H1 (cell line): ENCODE data around the gene INO80C. TPM values are rescaled to one million over a fixed set of nuclear protein-coding genes. Genes with fewer than 3 reads are reported as not detected.

ENCODE experiments used
- BRCA1 ChIP-seq: IDR thresholded peaks from 2 replicates; pipeline ENCODE4 v1.6.1; 2012; ENCODE audit warnings: low read depth, low read length, improper control_type of control experiment
- SUZ12 ChIP-seq: fragments of 200-600 bp; sonication (generic); IDR thresholded peaks from 2 replicates; pipeline ENCODE4 v1.6.1; 2012; ENCODE audit warnings: mild to moderate bottlenecking, inconsistent platforms, low read length, moderate library complexity, mixed read lengths
- polyA plus RNA-seq, 7 experiments: library from polyadenylated mRNA; depleted of rRNA in 3 of 7; stranded (reverse) in 5 of 7; unstranded in 2 of 7; fragments of >200 nt in 5 of 7; fragments of 200-250 nt in 2 of 7; gene quantifications; 1 replicate in 5 of 7; 2 replicates in 1 of 7; 4 replicates in 1 of 7; pipeline versions ENCODE4 v1.2.1 to v1.2.3, GENCODE V29; 2011 to 2013; ENCODE audit warnings: missing spikeins in 2 of 7, mixed read lengths in 2 of 7
- total RNA-seq: library from RNA; stranded (reverse); fragmentation: NEBNext Ultra II Directional; extraction: Animal tissue kit (Norgen Biotek cat#: 25700); gene quantifications from 2 replicates; pipeline ENCODE4 v1.2.1, GENCODE V29; 2021
- TF ChIP-seq, protein P1 (sequence below): IDR thresholded peaks from 2 replicates; pipeline ENCODE4 v1.6.1; 2012; ENCODE audit warnings: low read length, inconsistent platforms

INO80C gene
- total and polyA plus RNA-seq, 2 of the 8 experiments (the other 6 are each of a cell fraction or from before 2014, with no cell fraction given) = 30.1 to 48.9 TPM

DNA sequence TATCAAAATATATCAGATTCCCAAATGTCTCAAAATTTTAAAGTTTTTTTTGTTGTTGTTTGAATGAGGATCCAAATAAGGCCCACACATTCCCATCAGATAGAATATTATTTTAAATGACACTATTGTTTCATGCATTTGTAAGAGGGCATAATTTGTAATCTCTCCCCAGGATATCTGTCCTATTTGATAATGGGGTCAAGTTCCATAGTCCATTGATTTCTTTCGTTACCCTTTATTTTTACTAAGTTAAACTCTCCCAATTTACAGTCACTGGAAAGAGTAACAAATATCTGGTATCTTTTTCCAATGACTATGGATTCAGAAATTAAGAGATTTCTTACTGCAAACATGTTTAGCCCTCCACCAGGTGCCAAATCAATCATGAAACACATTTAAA, 32.4 kb downstream of the INO80C start (continued):
- TF ChIP-seq, protein P1, sequence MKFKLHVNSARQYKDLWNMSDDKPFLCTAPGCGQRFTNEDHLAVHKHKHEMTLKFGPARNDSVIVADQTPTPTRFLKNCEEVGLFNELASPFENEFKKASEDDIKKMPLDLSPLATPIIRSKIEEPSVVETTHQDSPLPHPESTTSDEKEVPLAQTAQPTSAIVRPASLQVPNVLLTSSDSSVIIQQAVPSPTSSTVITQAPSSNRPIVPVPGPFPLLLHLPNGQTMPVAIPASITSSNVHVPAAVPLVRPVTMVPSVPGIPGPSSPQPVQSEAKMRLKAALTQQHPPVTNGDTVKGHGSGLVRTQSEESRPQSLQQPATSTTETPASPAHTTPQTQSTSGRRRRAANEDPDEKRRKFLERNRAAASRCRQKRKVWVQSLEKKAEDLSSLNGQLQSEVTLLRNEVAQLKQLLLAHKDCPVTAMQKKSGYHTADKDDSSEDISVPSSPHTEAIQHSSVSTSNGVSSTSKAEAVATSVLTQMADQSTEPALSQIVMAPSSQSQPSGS = no peak
- TF ChIP-seq SUZ12 (no peak), BRCA1 (no peak)
- TF ChIP-seq, all 59 proteins: peak for 0
